ENCODE data around the gene CLOCK.

GRCh38 chr4:55545641-55546505, 836 bp downstream of the CLOCK start:
- TF ChIP-seq POLR2A (IDR thresholded peaks at IDR 0.05; ENCODE audit: low read length) (peak; percentile 44), GATA1 (IDR thresholded peaks at IDR 0.05; ENCODE audit: low read depth, low read length) (no peak)

All from erythroblast (primary cell).